Stimulated activated CD4-positive, alpha-beta T cell treated with anti-CD3 and anti-CD28 coated beads, Interleukin-1b, Interleukin-23, amount 100 ng/mL, for 24 hours (primary cell): ENCODE results near the gene ZNF41.
"Not testable (repeated sequence)": the region's sequence is repeated elsewhere in the genome, so short reads cannot be mapped to it uniquely, and the experiment has no call there.

Experiments
- DNase-seq, 4 experiments: peaks; one replicate each; pipeline ENCODE4 v3.0.0-alpha.2; 2020; ENCODE audit warnings: low read depth in 4 of 4, low spot score in 1 of 4

Gene ZNF41

GRCh38 chrX:47492133-47492532 is 9.1 kb upstream of the ZNF41 start:
- not testable (repeated sequence) for DNase-seq

- DNase-seq = no peak
Measured at GRCh38 chrX:47489507-47490275, 6.7 kb upstream of the ZNF41 start.

- DNase-seq = no peak
Measured at GRCh38 chrX:47484885-47485284, 1.9 kb upstream of the ZNF41 start.

- no peak for DNase-seq
Measured at GRCh38 chrX:47483306-47484268, 565 bp upstream of the ZNF41 start.

- no peak for DNase-seq
Measured at GRCh38 chrX:47482065-47482511, 934 bp downstream of the ZNF41 start.

GRCh38 chrX:47481160-47481559 is 1.9 kb downstream of the ZNF41 start:
- DNase-seq = no peak

- no peak for DNase-seq
Measured at GRCh38 chrX:47480576-47480975, 2.4 kb downstream of the ZNF41 start.

- DNase-seq = no peak
Measured at GRCh38 chrX:47475476-47475875, 7.5 kb downstream of the ZNF41 start.

GRCh38 chrX:47467106-47467505 is 15.9 kb downstream of the ZNF41 start:
- DNase-seq = no peak

GRCh38 chrX:47460561-47460960 is 22.5 kb downstream of the ZNF41 start:
- DNase-seq = no peak

GRCh38 chrX:47458528-47458927 is 24.5 kb downstream of the ZNF41 start:
- no peak for DNase-seq

- no peak for DNase-seq
Measured at GRCh38 chrX:47456080-47456479, 26.9 kb downstream of the ZNF41 start.

GRCh38 chrX:47452112-47452511 is 30.9 kb downstream of the ZNF41 start:
- DNase-seq = no peak

- DNase-seq = no peak
Measured at GRCh38 chrX:47448165-47448806, 34.7 kb downstream of the ZNF41 start.

GRCh38 chrX:47447607-47448006 is 35.4 kb downstream of the ZNF41 start:
- DNase-seq = no peak

GRCh38 chrX:47446971-47447370 is 36.1 kb downstream of the ZNF41 start:
- DNase-seq = no peak

GRCh38 chrX:47446431-47446830 is 36.6 kb downstream of the ZNF41 start:
- DNase-seq = no peak

- DNase-seq = no peak
Measured at GRCh38 chrX:47430925-47431324, 52.1 kb downstream of the ZNF41 start.

GRCh38 chrX:47422444-47422843 is 60.6 kb downstream of the ZNF41 start:
- DNase-seq = no peak

GRCh38 chrX:47420962-47421361 is 62.1 kb downstream of the ZNF41 start:
- DNase-seq = no peak

GRCh38 chrX:47420265-47420664 is 62.8 kb downstream of the ZNF41 start:
- no peak for DNase-seq

- DNase-seq = no peak
Measured at GRCh38 chrX:47413179-47413594, 69.8 kb downstream of the ZNF41 start.
